Stomach (tissue), 9 donors: ENCODE data around the gene TEX2. TPM values are rescaled to one million over a fixed set of nuclear protein-coding genes. Genes with fewer than 3 reads are reported as not detected.
"Not testable (repeated sequence)": the region's sequence is repeated elsewhere in the genome, so short reads cannot be mapped to it uniquely, and the experiment has no call there.

ENCODE experiments used
- DNase-seq, 2 donors: peaks; one replicate each; pipeline versions ENCODE4 v3.0.0 to v3.0.0-alpha.2; 2013 to 2019
- H3K27ac ChIP-seq, 5 donors: fragments of 200-600 bp in 4 of 5; sonication (generic) in 4 of 5; one replicate each; pipeline ENCODE4 v1.5.1; 2013 to 2019; ENCODE audit warnings: mild to moderate bottlenecking in 1 of 5, moderate library complexity in 1 of 5
- H3K27me3 ChIP-seq, 3 donors: fragments of 200-600 bp; sonication (generic); one replicate each; pipeline ENCODE4 v1.5.1; 2017 to 2019; ENCODE audit warnings: mixed run types in 1 of 3
- H3K36me3 ChIP-seq, 4 donors: fragments of 200-600 bp; sonication (generic); 1 replicate in 3 of 4; 2 replicates in 1 of 4; pipeline ENCODE4 v1.5.1; 2016 to 2019
- H3K4me1 ChIP-seq, 4 donors: fragments of 200-600 bp; sonication (generic); one replicate each; pipeline ENCODE4 v1.5.1; 2016 to 2019
- H3K4me3 ChIP-seq, 4 donors: fragments of 200-600 bp; sonication (generic) in 3 of 4; one replicate each; pipeline ENCODE4 v1.5.1; 2016 to 2019; ENCODE audit warnings: mild to moderate bottlenecking in 1 of 4
- H3K9me3 ChIP-seq, 4 donors: fragments of 200-600 bp; sonication (generic); one replicate each; pipeline ENCODE4 v1.5.1; 2016 to 2019
- CTCF ChIP-seq, 7 experiments: fragments of 450-650 bp in 4 of 7; fragments of 200-600 bp in 3 of 7; sonication (generic) in 3 of 7; IDR thresholded peaks; one replicate each; pipeline ENCODE4 v1.5.1; 2016 to 2019; ENCODE audit warnings: antibody characterized with exemption in 7 of 7, control low read depth in 2 of 7, mild to moderate bottlenecking in 1 of 7
- EP300 ChIP-seq: sonication (generic); formaldehyde crosslinking; IDR thresholded peaks from one replicate; pipeline ENCODE4 v1.6.1; 2017; ENCODE audit warnings: antibody characterized with exemption
- POLR2A ChIP-seq, 4 donors: fragments of 450-650 bp; IDR thresholded peaks; one replicate each; pipeline ENCODE4 v1.6.1; 2016; ENCODE audit warnings: antibody characterized with exemption in 4 of 4, control low read depth in 2 of 4, mild to moderate bottlenecking in 1 of 4, moderate library complexity in 1 of 4
- POLR2AphosphoS5 ChIP-seq, 3 donors: sonication (generic); formaldehyde crosslinking; IDR thresholded peaks; one replicate each; pipeline ENCODE4 v1.6.1; 2016; ENCODE audit warnings: antibody characterized with exemption in 3 of 3
- WGBS, 5 donors: extraction: QIAGEN DNeasy Blood & Tissue Kit in 3 of 5; methylation state at CpG; one replicate each; pipeline versions ENCODE4 v1.1.5 to v1.1.7; 2013 to 2018; 5-methylcytosine and 5-hydroxymethylcytosine counted together
- intact Hi-C: fragments of 100-400 bp; cut with DNase I; formaldehyde crosslinking; loops from one replicate; pipeline ENCODE4 v1.15.1; 2023; ENCODE audit warnings: low total_unique reads
- polyA plus RNA-seq, 3 donors: library from polyadenylated mRNA; stranded (reverse); fragments of 200-250 nt; gene quantifications; one replicate each; pipeline ENCODE4 v1.2.3, GENCODE V29; 2013
- total RNA-seq, 5 donors: library from RNA; depleted of rRNA; stranded (reverse); fragments of >200 nt; gene quantifications; one replicate each; pipeline versions ENCODE4 v1.1.0 to v1.2.3, GENCODE V29; 2014 to 2016
- donor health status: healthy with polysubstance abuse.
- donor health status: Bipolar disorder and iron deficiency.
- donor health status: healthy.

Gene TEX2
- total and polyA plus RNA-seq, 8 donors: 5.8 to 50.6 (median 26.1) TPM

DNA sequence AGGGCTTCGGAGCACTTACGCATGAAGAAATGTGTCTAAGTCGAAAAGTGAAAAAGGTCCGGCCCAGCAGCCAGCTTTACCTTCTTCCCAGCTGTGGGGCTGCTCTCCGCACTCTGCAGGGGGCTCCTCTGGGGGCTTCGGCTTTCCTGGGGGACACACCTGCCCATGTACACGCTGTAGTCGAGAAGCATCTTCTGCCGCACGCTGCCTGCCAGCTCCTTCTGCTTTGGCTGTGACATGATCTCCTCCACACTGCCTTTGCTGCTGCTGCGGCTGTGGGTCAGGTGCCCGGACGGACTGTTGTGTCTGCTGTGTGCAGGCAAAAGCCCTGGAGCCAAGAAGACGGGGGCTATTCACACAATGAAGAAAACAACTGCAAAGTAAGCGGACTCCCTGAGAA lies 75.0 kb downstream of the TEX2 start:
- Histone ChIP-seq H3K27ac (no peak overlapping the region), H3K9me3 (no peaks in the 10 kb centered on the region), H3K4me3 (no peak overlapping the region), H3K4me1 (peaks cover 0 to 13% (median 0%) of the 10 kb centered on the region in 4 donors), H3K36me3 (peaks cover 7 to 51% (median 41%) of the 10 kb centered on the region in 4 donors), H3K27me3 (no peaks in the 10 kb centered on the region)
- intact Hi-C loops: no loop called here
- WGBS, 5 donors: 95 to 98% (median 96%) methylated on average over 15 of the region's 15 CpGs
- no peak for TF ChIP-seq POLR2A (IDR thresholded peaks at IDR 0.05)
- no peak for TF ChIP-seq CTCF (IDR thresholded peaks at IDR 0.05)
- no peak for TF ChIP-seq EP300
- no peak for TF ChIP-seq POLR2AphosphoS5 (IDR thresholded peaks at IDR 0.05)
- DNase-seq: no peak

DNA sequence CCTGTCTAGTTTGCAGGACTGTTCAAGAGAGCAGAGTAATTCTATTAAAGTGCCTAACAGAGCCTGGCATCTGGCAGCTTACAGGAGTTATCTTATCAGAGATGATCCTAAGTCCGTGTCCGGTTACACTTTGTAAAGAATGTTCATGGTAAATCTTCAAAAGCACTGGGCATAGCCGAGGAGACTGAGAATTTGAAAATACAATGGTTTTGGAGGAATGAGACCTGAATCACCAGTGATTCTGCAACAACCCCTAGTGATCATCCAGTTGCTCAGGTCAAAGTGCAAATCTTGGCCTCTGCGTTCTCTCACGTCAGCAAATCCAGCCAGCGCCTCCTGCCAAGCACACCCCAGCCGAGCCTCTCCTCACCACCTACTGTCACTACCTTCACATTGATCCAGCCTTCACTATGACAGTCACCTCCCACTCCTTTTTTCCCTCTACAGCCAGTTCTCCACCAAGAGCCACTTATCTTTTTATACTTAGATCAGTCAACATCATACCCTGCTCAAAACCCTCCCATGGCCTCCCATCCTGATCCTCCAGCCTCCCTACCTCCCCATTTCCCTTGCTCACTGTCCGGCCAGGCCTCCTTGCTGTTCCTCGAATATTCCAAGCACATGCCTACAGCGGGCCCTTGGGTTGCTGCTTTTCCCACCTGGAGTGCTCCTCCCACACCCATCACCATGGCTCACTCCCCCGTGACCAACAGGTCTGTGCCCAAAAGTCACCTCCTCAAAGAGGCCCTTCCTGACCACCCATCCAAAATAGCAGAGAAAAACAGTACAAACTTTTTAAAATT lies 75.8 kb downstream of the TEX2 start:
- H3K36me3 ChIP-seq: peaks cover 7 to 43% (median 33%) of the 10 kb centered on the region in 4 donors
- DNase-seq: no peak
- H3K27me3 ChIP-seq: no peaks in the 10 kb centered on the region
- TF ChIP-seq EP300: no peak
- TF ChIP-seq POLR2A (IDR thresholded peaks at IDR 0.05): no peak
- TF ChIP-seq CTCF (IDR thresholded peaks at IDR 0.05): no peak
- TF ChIP-seq POLR2AphosphoS5 (IDR thresholded peaks at IDR 0.05): no peak
- no peak overlapping the region for H3K4me3 ChIP-seq
- H3K27ac ChIP-seq: no peak overlapping the region
- no peaks in the 10 kb centered on the region for H3K9me3 ChIP-seq
- 84 to 93% (median 89%) methylated on average over 11 of the region's 11 CpGs for WGBS, 5 donors
- peaks cover 0 to 13% (median 0%) of the 10 kb centered on the region in 4 donors for H3K4me1 ChIP-seq
- intact Hi-C loops: no loop called here

GRCh38 chr17:64186171-64187092 lies 76.6 kb downstream of the TEX2 start:
- no peaks in the 10 kb centered on the region for H3K27me3 ChIP-seq
- H3K9me3 ChIP-seq: no peaks in the 10 kb centered on the region
- no peak for DNase-seq
- TF ChIP-seq POLR2AphosphoS5 (IDR thresholded peaks at IDR 0.05): no peak
- TF ChIP-seq POLR2A (IDR thresholded peaks at IDR 0.05): no peak
- no peak for TF ChIP-seq EP300
- TF ChIP-seq CTCF (IDR thresholded peaks at IDR 0.05): no peak
- 93 to 97% (median 95%) methylated on average over 12 of the region's 12 CpGs for WGBS, 5 donors
- no peak overlapping the region for H3K4me3 ChIP-seq
- intact Hi-C loops: no loop called here
- H3K36me3 ChIP-seq: peaks cover 7 to 37% (median 27%) of the 10 kb centered on the region in 4 donors
- peaks cover 0 to 13% (median 0%) of the 10 kb centered on the region in 4 donors for H3K4me1 ChIP-seq
- peak overlapping the region in 1 of 5 donors; percentile 20 for H3K27ac ChIP-seq

GRCh38 chr17:64185557-64185956 lies 77.5 kb downstream of the TEX2 start:
- H3K9me3 ChIP-seq, H3K4me3 ChIP-seq, DNase-seq, H3K27me3 ChIP-seq, intact Hi-C loops: not testable (repeated sequence)
- H3K27ac ChIP-seq: peak overlapping the region in 1 of 5 donors; percentile 20
- peaks cover 7 to 28% (median 24%) of the 10 kb centered on the region in 4 donors for H3K36me3 ChIP-seq
- 59 to 79% (median 77%) methylated on average over 9 of the region's 9 CpGs for WGBS, 5 donors
- peaks cover 0 to 15% (median 0%) of the 10 kb centered on the region in 4 donors for H3K4me1 ChIP-seq
